HG03439 (cell line): ENCODE data around the gene PHACTR2.
"Not testable (repeated sequence)": the region's sequence is repeated elsewhere in the genome, so short reads cannot be mapped to it uniquely, and the experiment has no call there.

Experiments used
- ATAC-seq: cut with Tn5 transposase; IDR thresholded peaks from one replicate; pipeline ENCODE4 v1.9.1; 2021; ENCODE audit warnings: mild to moderate bottlenecking, moderate library complexity; ENCODE audit not compliant: unreplicated experiment

PHACTR2 gene

DNA sequence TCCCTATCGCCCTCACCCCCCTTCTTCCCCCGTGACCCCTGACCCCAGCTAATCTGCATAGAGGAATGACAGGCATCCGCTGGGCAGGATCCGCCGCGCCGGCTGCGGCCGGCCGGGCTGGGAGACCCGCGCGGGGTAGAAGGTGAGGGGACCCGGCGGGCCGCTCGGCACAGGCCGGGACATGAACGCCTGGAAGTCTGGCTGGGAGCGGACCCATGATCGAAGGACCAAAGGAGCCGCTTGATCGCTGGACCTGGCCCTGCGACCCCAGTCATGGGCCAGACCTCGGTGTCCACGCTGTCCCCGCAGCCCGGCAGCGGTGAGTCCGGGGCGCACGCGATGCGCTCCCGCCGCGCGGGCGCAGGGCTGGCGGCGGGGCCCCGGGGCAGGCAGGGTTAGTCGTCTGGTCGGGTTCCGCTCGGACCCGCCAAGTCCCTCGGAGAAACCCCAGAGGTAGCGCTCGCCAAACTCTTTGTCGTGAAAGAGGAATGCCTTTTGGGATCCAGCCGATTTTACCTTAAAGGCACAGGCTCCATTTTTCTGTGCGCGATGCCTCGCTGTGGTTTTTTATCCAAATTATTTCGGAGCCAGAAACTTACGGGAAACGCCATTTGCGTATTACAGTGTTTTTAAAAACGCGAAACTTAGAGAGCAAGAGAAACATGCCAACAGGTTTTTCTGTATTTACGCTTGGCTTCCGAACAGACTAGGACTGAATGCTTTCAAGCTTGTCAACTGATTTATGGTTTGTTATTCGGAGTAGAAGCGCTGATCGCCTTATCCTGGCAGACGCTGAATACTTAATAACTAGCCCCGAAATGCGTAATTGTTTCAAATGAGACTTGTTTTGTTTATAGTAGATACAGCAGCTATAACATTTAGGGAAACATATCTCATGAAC lies at the start of gene PHACTR2:
Gene PHACTR2, plus strand, starts transcription at position 75 of the 901 bp plus-strand sequence. Its CDS starts 199 bp downstream, at position 274.
- no peak for ATAC-seq

DNA sequence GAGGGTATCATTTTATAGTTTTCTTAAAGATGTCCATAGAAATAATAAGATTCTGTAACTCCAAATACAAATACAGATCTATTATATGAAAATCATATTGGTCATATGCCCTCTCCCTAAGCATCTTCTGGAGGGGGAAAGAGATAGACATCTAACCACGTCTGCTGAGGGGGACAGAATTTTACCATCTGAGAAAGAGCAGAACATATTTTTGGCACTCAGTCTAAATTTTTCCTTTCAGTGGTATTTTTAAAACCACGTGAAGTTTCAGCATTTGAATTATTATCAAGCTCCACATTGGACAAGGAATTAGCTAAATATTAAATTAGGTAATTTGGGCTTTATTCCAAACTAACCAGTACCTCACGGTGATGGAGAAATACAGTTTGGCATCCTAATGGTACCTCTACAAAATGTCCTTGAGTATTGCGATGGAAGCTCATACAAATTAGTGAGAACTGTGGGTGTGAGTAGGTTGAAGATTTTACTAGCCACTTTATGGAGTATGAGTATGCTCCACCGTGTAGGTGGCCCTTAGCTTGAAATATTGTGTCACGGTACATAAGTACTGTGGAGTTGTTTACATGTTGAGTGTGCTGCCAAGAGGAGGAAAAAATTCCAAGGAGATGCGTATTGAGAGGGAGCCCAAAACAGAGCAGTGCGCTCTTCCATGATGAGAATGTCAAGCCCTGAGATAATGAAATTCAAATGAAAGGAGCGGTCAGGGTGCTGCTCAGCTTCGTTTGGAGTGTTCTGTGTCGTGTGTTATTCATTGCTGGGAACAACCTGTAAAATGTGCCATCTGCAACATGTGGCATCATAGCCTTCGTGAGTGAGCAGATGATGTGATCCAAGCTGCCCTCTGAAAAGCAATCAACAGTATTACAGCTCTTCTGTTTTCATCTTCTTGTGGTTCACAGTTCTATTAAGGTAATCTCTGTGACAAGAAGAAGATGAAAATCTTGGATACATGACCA lies 48.4 kb upstream of the PHACTR2 start:
- ATAC-seq = no peak

DNA sequence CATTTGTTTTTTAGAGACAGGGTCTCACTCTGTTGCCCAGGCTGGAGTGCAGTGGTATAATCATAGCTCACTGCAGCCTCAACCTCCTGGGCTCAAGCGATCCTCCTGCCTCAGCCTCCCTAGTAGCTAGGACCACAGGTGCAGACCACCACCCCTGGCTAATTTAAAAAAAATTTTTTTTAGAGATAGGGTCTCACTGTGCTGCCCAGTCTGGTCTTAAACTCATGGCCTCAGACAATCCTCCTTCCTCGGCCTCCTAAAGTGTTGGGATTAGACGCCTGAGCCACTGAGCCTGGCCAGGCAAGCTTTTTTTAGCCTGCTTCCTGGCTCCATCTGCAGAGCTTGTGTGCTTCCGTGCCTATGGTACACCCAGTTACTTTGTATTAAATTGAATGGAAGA lies 46.6 kb upstream of the PHACTR2 start:
- ATAC-seq = not testable (repeated sequence)

DNA sequence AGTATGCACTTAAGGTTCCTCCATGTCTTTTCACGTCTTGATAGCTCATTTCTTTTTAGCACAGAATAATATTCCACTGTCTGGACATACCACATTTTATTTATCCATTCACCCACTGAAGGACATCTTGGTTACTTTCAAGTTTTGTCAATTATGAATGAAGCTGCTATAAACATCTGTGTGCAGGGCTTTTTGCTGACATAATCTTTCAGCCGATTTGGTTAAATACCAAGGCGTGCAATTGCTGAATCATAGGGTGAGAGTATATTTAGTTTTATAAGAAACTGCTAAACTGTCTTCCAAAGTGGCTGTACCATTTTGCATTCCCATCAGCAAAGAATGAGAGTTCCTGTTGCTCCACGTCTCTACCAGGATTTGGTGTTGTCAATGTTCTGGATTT lies 44.9 kb upstream of the PHACTR2 start:
- ATAC-seq = no peak

DNA sequence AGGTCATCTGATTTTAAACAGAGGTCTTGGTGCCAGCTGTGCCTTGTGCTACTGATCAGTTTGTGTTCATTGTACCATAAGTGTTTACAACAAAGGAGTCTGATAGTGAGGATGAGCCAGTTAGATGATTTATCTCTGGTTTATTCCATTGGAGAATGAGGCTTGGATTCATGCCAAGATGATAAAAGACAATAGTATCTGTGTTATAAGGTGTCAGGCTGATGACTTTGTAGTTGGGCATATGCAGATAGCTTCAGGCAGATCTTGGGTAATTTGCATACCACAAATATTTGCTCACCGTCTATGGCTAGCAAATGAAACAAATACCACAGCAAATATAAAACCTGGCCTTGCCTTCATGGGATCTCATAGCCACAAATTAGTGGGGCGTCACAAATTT lies 43.3 kb upstream of the PHACTR2 start:
- no peak for ATAC-seq

DNA sequence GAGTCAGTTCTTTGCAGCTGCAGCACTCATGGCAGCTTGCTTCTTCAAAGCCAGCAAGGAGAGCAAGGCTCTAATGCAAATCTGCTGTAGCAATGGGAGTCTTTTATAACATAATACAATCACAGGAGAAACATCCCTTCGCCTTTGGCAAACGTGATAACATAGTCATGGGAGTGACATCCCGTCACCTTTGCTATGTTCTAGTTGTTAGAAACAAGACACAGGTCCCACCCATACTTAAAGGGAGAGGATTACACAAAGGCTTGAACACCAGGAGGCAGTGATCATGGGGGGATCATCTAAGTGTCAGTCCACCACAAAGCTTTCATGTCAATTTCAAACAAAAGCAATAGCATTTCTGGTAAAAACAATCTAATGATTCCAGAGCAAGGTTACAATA lies 40.1 kb upstream of the PHACTR2 start:
- no peak for ATAC-seq

DNA sequence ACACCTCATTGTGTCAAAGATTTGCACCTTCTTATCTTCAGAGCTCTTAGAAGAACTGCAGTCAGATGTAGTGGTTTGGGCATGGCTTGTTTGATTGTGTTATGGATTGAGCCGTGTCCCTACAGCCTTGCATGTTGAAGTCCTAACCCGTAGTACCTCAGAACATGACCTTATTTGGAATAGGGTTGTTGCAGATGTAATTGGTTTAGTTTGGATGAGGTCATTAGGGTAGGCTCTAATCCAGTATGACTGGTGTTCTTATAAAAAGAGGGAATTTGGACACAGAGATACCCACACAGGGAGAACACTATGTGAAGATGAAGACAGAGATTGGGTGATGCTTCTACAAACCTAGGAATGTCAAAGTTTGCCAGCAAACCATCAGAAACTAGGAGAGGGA lies 35.4 kb upstream of the PHACTR2 start:
- ATAC-seq = no peak

DNA sequence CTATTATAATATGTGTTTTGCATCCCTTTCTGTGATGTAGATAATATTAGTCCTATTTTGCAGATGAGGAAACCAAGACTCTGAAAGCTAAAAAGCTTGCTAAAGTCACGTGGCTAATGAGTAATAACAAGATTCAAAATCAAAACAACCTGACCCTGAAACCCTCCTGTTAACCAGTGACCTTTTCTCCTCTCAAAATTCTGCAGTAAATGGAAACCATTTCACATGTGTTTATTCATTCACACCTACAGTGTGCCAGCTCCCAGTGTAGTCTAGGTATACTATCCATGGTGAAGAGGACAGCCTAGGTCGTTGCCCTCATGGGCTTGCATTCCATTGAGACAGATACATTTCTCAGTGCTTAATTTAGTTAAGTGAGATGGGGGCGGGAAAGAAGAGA lies 30.6 kb upstream of the PHACTR2 start:
- no peak for ATAC-seq

DNA sequence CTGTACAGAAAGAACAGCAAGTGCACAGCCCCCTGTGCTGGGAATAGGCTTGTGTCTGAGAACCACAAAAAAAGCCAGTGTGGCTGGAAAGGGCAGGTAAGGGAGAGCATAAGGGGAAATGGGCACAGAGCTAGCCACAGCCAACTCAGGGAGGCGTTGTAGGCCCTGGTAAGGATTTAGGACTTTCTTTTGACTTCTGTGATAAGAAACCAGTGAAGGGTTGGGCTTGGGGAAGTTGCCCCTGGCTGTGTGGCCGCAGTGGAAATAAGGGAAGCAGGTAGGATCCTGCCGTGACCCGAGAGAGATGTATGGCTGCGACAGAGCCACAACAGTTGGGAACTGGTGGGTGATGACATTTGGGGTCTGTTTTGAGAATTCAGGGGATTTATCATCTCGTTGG lies 30.0 kb upstream of the PHACTR2 start:
- no peak for ATAC-seq

DNA sequence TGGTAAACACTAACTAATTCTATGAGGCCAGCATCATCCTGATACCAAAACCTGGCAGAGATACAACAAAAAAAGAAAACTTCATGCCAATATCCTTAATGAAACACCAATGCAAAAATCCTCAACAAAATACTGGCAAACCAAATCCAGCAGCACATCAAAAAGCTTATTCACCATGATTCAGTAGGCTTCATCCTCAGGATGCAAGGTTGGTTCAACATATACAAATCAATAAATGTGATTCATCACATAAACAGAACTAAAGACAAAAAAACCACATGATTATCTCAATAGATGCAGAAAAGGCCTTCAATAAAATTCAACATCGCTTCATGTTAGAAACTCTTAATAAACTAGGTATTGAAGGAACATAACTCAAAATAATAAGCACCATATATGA lies 28.4 kb upstream of the PHACTR2 start:
- not testable (repeated sequence) for ATAC-seq

DNA sequence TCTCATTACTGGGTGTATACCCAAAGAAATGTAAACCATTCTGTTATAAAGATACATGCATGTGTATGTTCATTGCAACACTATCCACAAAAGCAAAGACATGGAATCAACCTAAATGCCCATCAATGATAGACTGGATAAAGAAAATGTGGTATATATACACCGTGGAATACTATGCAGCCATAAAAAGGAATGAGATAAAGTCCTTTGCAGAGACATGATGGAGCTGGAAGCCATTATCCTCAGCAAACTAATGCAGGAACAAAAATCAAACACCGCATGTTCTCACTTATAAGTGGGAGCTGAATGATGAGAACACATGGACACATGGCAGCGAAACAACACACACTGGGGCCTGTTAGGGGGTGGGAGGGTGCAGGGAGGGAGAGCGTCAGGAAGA lies 26.4 kb upstream of the PHACTR2 start:
- ATAC-seq = not testable (repeated sequence)

DNA sequence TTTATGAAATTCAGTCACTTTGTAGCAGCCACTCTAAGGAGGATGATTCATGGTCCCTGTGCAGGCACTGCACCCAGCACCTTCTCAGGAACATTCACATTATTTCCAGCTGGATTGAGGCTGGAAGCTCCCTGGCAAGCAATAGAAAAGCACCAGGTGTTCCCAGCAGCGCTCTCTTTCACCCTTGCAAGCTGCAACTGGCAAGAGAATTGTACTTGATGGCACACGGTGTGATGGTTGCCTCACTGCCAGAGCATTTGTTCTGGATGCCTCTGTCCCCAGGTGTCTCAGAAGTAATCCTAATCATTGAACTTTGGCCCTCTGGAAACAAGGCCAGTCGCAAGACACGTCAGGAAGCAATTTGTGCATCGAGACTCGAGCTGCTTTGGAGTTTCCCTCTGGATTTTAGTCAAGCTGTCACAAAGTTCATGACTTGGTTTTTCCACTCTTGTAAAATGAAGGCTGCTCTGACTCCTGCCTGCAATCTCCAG lies 24.9 kb upstream of the PHACTR2 start:
- ATAC-seq = no peak

DNA sequence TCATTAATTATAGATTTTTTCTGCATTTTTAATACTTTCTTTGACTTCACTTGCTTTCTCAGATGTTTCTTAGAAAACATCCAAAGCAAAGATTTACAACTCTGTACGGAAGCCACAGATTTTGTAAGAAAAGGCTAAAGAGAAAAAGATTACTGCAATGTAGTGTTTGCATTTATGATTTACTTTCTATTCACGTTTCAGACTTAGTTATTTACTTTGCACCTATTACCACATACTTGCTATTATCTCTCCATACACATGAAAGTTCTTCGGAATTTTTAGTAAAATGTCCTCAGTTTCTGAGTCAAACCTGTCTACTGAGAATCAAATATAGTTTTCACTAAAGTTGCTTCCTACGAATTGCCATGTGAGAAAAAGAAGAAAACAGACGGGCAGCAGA lies 22.2 kb upstream of the PHACTR2 start:
- no peak for ATAC-seq

DNA sequence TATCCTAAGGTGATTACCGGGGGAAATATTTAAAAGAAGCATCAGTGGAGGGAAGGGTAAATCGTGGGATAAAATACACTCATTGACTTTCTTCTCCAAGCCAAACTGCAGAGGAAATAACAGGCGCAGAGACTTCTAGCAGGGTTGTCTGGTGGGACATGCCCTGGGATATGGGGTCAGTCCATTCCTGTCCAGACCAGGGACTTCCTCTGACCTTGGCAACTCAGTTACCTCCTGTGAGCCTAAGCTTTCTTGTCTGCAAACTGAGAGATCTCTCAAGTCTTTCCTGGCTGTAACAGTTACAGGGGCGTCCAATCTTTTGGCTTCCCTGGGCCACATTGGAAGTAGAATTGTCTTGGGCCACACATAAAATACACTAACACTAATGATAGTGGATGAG lies 21.7 kb upstream of the PHACTR2 start:
- ATAC-seq = no peak

DNA sequence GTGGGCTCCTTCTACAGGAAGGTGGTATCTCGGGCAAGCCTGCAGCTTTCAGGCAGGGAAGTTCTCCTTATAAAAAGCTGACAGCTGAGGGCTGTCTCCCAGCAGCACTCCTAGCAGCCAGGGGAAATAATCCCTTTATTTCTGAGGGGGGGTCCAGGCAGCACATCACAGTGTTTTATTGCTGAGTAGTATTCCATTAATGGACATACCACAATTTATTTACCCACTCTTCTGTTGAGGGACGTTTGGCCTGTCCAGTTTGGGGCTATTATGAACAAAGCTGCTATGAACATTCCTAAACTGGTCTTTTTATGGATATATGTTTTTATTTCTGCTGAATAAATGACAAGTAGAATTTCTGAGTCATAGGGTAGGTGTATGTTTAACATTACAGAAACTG lies 20.0 kb upstream of the PHACTR2 start:
- ATAC-seq = no peak

DNA sequence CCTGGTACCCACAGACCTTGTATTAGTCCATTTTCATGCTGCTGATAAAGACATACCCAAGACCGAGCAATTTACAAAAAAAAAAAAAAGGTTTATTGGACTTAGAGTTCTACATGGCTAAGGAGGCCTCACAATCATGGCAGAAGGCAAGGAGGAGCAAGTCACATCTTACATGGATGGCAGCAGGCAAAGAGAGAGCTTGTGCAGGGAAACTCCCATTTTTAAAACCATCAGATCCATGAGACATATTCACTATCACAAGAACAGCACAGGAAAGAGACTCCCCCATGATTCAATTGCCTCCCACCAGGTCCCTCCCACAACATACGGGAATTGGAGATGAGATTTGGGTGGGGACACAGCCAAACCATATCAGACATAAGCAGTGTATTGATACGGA lies 17.6 kb upstream of the PHACTR2 start:
- ATAC-seq = not testable (repeated sequence)

DNA sequence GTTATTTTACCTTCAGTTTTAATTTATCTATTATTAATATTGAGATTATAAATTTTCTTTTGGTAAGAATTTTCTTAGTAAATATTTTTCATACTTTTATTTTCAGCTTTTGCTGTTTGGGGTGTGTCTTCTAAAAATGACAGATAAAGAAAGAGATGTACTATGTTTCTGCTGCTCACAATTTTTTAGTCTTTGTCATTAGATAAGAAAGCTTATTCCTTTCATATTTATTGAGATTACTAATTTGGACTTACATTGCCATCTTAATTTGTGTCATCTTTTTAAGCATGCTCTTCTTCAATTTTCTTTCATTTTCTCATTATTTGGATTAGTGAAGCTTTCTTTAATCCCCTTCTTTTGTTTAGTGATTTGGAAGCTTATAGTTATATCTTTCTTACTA lies 13.6 kb upstream of the PHACTR2 start:
- no peak for ATAC-seq

DNA sequence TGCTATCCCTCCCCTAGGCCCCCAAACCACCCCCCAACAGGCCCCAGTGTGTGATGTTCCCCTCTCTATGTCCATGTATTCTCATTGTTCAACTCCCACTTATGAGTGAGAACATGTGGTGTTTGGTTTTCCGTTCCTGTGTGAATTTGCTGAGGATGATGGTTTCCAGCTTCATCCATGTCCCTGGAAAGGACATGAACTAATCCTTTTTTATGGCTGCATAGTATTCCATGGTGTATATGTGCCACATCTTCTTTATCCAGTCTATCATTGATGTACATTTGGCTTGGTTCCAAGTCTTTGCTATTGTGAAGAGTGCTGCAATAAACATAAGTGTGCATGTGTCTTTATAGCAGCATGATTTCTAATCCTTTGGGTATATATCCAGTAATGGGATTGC lies 11.8 kb upstream of the PHACTR2 start:
- ATAC-seq = not testable (repeated sequence)

DNA sequence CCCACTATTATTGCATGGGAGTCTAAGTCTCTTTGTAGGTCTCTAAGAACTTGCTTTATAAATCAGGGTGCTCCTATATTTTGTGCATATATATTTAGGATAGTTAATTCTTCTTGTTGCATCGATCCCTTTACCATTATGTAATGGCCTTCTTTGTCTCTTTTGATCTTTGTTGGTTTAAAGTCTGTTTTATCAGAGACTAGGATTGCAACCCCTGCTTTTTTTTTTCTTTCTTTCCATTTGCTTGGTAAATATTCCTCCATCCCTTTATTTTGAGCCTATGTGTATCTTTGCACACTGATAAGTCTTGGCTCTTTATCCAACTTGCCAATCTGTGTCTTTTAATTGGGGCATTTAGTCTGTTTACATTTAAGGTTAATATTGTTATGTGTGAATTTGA lies 8.3 kb upstream of the PHACTR2 start:
- ATAC-seq = not testable (repeated sequence)

DNA sequence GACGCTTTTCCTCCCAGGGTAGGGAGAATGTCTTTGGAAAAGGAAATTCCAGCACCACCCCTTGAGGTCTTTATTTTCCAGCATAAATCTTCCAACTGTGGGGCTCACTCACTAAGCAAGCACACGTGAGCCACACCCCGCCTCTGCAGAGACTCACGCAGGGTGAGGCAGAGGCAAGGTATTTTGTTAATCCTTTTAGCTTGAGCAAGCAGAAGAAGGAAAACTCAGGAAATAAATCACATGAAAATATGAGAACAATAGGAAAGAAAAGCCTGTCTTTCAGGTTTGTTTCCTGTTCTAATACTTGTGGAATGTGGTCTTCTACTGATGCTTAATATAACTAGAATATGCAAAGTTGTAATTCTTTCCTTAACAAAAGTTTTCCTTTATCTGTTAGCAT lies 4.1 kb upstream of the PHACTR2 start:
- no peak for ATAC-seq
